GM21360 (cell line): ENCODE measurements around the gene SLC35E2B.
"Not testable (repeated sequence)": the region's sequence is repeated elsewhere in the genome, so short reads cannot be mapped to it uniquely, and the experiment has no call there.

Experiments
- ATAC-seq: cut with Tn5 transposase; IDR thresholded peaks from one replicate; pipeline ENCODE4 v1.9.1; 2021; ENCODE audit warnings: mild to moderate bottlenecking, moderate library complexity; ENCODE audit not compliant: unreplicated experiment

The SLC35E2B gene

GRCh38 chr1:1704284-1704957 lies 11.8 kb upstream of the SLC35E2B start:
- not testable (repeated sequence) for ATAC-seq

GRCh38 chr1:1703796-1704195 lies 11.2 kb upstream of the SLC35E2B start:
- no peak for ATAC-seq

GRCh38 chr1:1702506-1702905 lies 9.9 kb upstream of the SLC35E2B start:
- not testable (repeated sequence) for ATAC-seq

DNA sequence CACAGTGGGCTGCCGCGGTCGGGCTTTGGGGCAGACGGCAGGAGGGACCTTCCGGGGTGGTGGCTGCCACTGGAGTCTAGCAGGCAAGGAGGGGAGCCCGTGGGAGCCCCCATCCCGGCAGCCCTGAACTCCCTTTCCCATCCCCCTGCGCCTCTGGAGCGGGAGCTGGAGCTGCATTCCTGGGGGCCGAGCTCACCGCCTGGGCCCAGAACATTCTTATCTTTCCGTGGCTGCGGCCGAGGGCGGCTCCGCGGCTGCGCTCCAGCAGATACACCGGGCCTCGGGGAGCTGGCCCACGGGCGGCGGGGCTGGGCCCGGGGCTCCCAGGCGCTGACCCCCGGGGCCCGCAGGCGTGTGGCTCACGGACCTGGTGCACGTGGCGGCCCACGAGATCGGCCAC lies 8.0 kb upstream of the SLC35E2B start:
- not testable (repeated sequence) for ATAC-seq

- ATAC-seq: not testable (repeated sequence)
Measured at GRCh38 chr1:1700067-1700466, 7.5 kb upstream of the SLC35E2B start.

DNA sequence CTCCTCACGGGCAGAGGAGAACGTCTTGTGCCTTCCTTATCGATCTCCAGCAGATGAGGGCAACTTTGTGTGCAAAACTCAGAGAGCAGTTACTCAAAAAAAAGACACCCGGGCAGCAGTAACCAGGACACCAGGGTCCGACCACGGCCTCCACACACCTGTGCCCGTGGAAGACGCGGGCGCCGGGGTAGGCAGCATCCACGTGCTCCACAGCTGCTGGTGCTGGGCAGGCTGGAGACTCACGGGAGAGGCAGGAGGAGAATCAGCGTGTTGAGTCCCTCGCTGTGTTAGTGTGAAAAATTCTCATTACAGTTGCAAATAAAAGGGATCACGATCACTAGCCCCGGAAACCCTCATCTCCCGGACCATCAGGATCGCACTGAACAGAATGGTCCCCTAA lies 6.5 kb upstream of the SLC35E2B start:
- not testable (repeated sequence) for ATAC-seq

DNA sequence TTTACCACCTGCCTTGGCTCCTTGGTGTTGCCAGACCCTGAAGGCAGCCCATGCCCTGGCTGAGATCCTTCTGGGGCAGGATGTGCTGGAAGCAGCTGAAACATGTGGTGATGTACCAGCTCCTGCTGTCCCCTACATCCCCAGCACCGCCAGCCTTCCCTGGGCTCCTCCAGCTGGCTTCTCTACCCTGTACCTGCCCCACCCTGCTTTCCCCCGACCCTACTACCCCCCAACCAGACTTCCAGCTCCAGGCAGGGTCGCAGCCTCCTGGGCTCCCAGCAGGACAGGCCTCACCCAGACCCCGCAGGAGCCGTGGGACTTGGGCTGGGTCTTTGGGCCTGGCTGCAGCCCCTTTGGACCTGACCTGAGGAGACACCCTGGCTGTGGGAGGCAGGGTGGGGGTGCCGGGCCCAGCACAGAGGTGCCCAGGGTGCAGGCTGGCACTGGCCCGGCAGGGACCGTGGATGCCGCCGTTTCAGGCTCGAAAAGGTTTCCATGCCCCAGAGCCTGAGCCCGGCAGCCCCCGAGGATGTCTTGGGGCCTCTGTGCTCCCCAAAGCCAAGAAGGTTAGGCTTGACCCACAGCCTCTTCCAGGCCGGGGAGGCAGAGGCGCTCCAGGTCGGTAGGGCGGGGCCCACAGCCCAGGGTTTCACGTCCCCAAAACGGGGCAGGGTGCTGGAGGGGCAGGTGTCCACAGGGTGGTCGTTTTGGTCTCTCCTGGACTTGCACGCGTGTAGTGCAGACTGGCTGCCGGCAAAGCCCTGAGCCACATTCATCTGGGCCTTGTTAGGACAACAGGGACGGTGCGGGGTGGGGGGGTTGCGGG lies 5.0 kb upstream of the SLC35E2B start:
- not testable (repeated sequence) for ATAC-seq

GRCh38 chr1:1696431-1697357 lies 4.1 kb upstream of the SLC35E2B start:
- not testable (repeated sequence) for ATAC-seq

GRCh38 chr1:1692324-1692713 lies 276 bp downstream of the SLC35E2B start:
- peak; percentile 38 for ATAC-seq

DNA sequence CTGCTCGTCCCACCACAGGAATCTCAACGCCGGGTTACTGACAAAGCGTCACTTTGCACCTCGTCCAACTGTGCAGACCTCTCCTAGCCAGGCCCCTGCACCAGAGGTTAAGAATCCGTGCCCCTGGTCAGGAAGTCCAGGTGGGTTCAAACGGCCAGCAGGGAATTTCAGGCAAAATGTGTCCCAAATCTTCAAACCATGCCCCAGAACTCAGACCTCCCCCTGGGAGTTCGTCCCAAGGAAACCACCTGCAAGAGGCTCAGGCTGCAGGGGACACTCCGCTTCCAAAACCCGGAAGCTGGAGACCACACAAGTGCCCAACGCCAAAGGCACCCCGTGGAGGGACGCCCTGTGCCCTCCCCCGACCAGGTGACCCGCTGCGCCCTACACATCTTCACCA lies 1.2 kb downstream of the SLC35E2B start:
- not testable (repeated sequence) for ATAC-seq

DNA sequence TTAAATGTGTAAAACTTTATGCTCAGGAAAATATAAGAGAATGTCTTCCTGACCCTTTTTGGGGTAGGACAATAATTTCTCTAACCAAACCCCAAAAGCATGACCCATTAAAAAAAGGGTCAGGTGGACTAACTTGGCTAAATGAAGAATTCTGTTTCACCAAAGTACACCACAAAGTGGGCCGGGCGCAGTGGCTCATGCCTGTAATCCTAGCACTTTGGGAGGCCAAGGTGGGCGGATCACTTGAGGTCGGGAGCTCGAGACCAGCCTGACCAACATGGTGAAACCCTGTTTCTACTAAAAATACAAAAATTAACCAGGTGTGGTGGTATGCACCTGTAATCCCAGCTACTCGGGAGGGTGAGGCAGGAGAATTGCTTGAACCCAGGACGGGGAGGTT lies 3.1 kb downstream of the SLC35E2B start:
- not testable (repeated sequence) for ATAC-seq

DNA sequence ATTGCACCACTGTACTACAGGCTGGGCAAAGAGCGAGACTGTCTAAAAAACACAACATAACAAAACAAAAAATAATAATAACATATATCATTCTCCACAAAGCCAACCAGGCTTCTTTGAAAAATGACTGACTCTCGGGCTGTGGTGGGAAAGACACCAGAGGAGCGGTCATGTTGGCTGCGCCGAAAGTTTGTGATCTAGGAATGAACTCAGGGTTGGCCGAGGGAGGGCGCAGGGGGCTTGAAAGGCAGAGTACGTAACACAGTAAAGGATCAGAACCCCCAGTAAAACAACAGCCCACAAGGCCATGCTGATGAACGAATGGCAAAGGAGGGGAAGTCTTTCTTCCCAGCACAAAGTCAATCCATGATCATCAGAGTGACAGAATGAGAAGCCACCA lies 4.7 kb downstream of the SLC35E2B start:
- ATAC-seq: no peak

GRCh38 chr1:1684031-1684681 lies 8.4 kb downstream of the SLC35E2B start:
- no peak for ATAC-seq

DNA sequence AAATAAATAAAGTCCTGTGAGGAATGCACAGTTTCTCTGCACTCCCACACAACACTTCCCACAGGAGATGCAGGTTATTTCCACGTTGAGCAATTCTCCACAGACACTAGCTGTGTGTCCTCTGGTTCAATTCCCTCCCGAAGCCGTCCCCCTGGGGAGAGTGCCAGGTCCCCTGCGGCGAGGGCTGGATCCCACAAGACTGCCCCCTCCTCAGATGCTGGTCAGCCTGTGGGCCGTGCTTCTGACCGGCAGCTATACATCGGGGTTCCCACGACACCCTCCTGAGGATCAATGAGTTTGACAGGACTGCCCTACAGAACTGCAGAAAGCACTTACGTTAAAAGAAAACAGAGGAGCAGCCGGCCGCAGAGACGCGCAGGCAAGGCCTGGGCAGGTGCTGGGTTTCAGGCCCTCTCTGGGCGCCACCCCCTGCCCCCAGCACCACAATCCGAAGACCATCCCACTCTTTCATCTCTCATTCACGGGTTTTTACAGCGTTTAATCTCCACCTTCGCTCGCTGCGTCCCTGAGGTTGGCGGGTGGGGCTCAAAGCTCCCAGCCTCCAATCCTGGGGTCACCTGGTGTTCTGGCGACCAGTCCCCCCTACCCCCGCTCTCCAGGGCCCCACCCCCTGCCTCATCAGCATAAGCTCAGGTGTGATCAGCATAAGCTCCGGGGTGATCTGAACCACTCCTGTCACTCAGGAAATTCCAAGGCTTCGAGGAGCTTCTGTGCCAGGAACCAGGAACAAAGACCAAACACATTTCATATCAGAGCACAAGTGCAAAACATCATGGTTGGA lies 9.3 kb downstream of the SLC35E2B start:
- no peak for ATAC-seq

GRCh38 chr1:1680912-1681273 lies 11.7 kb downstream of the SLC35E2B start:
- no peak for ATAC-seq

- ATAC-seq: no peak
Measured at GRCh38 chr1:1680031-1680911, 12.3 kb downstream of the SLC35E2B start.

- ATAC-seq: peak; percentile 39
Measured at GRCh38 chr1:1678581-1679380, 13.8 kb downstream of the SLC35E2B start.
